Thymus (tissue), 2 donors: ENCODE data around the gene TRIM34. TPM values are rescaled to one million over a fixed set of nuclear protein-coding genes. Genes with fewer than 3 reads are reported as not detected.

Experiments used
- polyA plus RNA-seq: library from polyadenylated mRNA; stranded (reverse); fragments of 200-250 nt; gene quantifications from one replicate; pipeline ENCODE4 v1.2.3, GENCODE V29; 2013
- total RNA-seq: library from RNA; stranded (reverse); fragments of 120-200 nt; gene quantifications from one replicate; pipeline ENCODE4 v1.2.4, GENCODE V29; 2013
- donor health status: healthy.

The TRIM34 gene
- total and polyA plus RNA-seq, 2 donors = 8.0 to 15.0 TPM

Other genes starting within 250 kb of the TRIM34 start
- gene OR51M1, start 241.2 kb upstream of the TRIM34 start, total RNA-seq = not detected
- 0.02 TPM for gene OR51M1, start 241.2 kb upstream of the TRIM34 start, polyA plus RNA-seq
- gene OR51Q1, start 202.9 kb upstream of the TRIM34 start, total RNA-seq = not detected
- not detected for gene OR51Q1, start 202.9 kb upstream of the TRIM34 start, polyA plus RNA-seq
- gene OR51I1, start 183.5 kb upstream of the TRIM34 start, total RNA-seq = not detected
- not detected for gene OR51I1, start 183.5 kb upstream of the TRIM34 start, polyA plus RNA-seq
- not detected for gene OR51I2, start 175.7 kb upstream of the TRIM34 start, total RNA-seq
- gene OR51I2, start 175.7 kb upstream of the TRIM34 start, polyA plus RNA-seq = not detected
- not detected for gene OR52D1, start 136.3 kb upstream of the TRIM34 start, total RNA-seq
- not detected for gene OR52D1, start 136.3 kb upstream of the TRIM34 start, polyA plus RNA-seq
- under 0.01 TPM for gene UBQLN3, start 115.0 kb upstream of the TRIM34 start, total RNA-seq
- 0.07 TPM for gene UBQLN3, start 115.0 kb upstream of the TRIM34 start, polyA plus RNA-seq
- 0.09 TPM for gene UBQLNL, start 108.3 kb upstream of the TRIM34 start, total RNA-seq
- gene UBQLNL, start 108.3 kb upstream of the TRIM34 start, polyA plus RNA-seq = 1.5 TPM
- 0.05 TPM for gene OR52H1, start 76.5 kb upstream of the TRIM34 start, total RNA-seq
- not detected for gene OR52H1, start 76.5 kb upstream of the TRIM34 start, polyA plus RNA-seq
- not detected for gene OR52B6, start 44.1 kb upstream of the TRIM34 start, total RNA-seq
- not detected for gene OR52B6, start 44.1 kb upstream of the TRIM34 start, polyA plus RNA-seq
- gene TRIM6, start 28.4 kb upstream of the TRIM34 start, total RNA-seq = 1.7 TPM
- 2.9 TPM for gene TRIM6, start 28.4 kb upstream of the TRIM34 start, polyA plus RNA-seq
- 17.6 TPM for gene TRIM5, start 60.1 kb downstream of the TRIM34 start, total RNA-seq
- gene TRIM5, start 60.1 kb downstream of the TRIM34 start, polyA plus RNA-seq = 12.2 TPM
- gene TRIM22, start 64.8 kb downstream of the TRIM34 start, total RNA-seq = 78.1 TPM
- 144 TPM for gene TRIM22, start 64.8 kb downstream of the TRIM34 start, polyA plus RNA-seq
- gene OR56B1, start 111.4 kb downstream of the TRIM34 start, total RNA-seq = not detected
- 0.11 TPM for gene OR56B1, start 111.4 kb downstream of the TRIM34 start, polyA plus RNA-seq
- gene OR52N4, start 129.2 kb downstream of the TRIM34 start, total RNA-seq = 0.09 TPM
- gene OR52N4, start 129.2 kb downstream of the TRIM34 start, polyA plus RNA-seq = 0.73 TPM
- gene OR52N5, start 158.4 kb downstream of the TRIM34 start, total RNA-seq = not detected
- gene OR52N5, start 158.4 kb downstream of the TRIM34 start, polyA plus RNA-seq = 0.05 TPM
- gene OR52N1, start 166.3 kb downstream of the TRIM34 start, total RNA-seq = not detected
- gene OR52N1, start 166.3 kb downstream of the TRIM34 start, polyA plus RNA-seq = not detected
- gene OR52N2, start 183.9 kb downstream of the TRIM34 start, total RNA-seq = not detected
- 0.23 TPM for gene OR52N2, start 183.9 kb downstream of the TRIM34 start, polyA plus RNA-seq
- gene OR52E6, start 216.9 kb downstream of the TRIM34 start, total RNA-seq = not detected
- gene OR52E6, start 216.9 kb downstream of the TRIM34 start, polyA plus RNA-seq = not detected
- gene OR52E8, start 232.7 kb downstream of the TRIM34 start, total RNA-seq = not detected
- not detected for gene OR52E8, start 232.7 kb downstream of the TRIM34 start, polyA plus RNA-seq